Measurements from ENCODE around the gene ZNF865. TPM values are rescaled to one million over a fixed set of nuclear protein-coding genes. Genes with fewer than 3 reads are reported as not detected.

ZNF865 gene
- total RNA-seq, 1 experiment from 2014 or later, result 2.5 TPM

DNA sequence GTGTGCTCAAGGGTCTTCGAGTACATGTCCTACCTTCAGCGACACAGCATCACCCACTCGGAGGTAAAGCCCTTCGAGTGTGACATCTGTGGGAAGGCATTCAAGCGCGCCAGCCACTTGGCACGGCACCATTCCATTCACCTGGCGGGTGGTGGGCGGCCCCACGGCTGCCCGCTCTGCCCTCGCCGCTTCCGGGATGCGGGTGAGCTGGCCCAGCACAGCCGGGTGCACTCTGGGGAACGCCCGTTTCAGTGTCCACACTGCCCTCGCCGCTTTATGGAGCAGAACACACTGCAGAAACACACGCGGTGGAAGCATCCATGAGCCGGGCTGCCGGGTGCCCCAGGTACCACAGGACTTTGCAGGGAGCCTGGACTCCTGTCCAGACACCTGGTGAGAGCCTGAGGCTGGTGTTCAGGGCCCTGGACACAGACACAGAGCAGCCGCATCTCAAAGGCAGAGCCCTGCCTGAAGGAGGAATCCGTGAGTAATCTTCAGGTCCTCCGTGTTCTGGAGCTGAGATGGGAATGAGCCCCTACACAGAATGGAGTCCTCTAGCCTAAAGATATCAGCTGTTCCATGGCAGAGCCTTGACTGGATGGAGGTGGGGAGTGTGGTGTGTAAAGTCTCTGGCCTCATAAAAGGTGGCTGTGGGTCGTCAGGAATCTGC lies 39.5 kb downstream of the ZNF865 start:
- no peak for DNase-seq (ENCODE audit: low read depth)

DNA sequence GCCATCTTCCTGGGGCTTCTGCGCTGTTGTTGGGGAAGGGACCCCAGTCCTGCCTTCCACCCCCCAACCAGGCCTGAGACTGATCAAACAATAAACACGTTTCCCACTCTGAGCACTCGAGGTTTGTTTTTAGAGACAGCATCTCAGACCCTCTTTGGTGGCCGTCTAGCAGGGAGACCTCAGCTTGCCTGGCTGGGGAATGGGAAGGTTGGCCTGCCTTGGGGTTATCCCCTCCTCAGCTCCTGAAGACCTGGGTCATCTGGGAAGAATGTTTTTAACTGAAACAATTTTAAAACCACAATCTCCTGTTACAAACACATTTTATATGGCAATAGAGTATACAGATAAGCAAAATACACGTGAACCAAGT lies 40.0 kb downstream of the ZNF865 start:
- DNase-seq (ENCODE audit: low read depth), result no peak

DNA sequence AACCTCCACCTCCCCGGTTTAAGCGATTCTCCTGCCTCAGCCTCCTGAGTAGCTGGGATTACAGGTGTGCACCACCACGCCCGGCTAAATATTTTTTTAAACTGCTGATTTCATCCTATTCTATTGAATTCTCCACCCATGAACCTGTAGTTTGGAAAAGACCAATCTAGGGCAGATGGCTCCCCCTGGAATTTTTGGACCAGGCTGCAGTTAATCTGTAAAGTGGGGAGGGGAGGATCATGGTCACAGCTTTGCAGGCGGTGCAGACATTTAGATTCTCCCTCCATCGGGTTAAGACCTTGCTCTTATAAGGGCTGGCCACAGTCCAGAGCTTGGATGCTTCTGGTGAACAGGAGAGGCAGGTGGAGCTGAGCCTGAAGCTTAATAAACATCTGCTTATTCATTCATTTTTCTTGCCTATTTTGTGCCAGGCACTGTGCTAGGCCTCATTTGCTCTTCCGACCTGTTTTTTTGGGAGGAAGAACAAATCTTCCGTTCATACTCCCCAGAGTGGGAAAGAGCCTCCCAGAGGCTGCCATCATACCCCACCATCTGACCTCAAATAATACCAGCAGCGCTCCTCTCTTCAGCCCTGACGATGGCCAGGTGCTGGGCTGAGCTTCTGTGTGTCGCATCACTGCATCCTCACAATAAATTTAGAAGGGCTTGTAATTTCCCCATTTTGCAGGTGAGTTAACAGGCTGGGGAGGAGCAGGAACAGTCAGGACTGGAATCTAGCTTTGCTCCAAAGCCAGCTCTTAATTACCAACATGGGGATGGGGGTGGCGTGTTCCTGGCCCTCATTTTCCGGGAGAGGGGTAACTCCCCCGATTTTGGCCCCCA lies 41.7 kb downstream of the ZNF865 start:
- no peak for DNase-seq (ENCODE audit: low read depth)

DNA sequence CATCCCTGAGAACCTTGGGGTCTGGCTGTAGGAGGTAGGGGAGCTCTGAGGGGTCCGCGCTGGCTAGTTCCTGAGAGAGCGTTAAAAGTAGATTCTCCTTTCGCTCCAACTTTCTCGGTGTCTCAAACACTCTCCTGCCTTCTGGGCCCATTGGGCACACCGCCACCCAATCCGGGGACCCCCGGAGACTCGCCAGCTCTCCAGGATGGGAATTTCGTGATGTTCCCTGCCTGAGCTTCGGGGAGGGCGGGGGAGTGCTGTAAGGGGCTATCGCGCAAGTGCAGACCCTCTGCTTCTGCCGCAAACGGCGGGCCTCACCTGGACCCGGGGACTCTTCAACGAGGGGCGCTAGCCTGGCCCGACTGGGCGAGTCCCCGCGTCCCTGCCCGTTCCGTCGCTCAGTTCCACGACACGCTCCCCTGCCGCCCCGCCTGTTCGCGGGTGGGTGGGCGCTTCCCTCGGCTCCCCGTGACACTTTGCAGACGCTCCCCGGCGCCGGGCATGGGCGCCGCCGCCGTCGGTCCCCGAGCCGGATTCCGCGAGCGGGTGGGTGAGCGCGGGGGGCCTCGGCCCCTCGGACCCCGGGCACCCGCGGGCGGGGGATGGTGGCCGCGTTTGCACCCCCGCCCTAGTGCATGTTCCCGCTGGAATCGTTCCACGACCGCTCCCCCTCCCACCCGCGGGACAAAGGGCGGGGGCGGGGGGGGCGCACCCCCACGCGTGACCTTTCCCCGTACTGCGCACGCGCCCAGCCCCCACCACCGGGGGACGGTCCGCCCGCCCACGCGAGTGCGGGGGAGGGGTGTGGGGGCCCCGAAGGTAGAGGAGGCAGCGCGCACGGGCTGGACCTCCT lies 42.5 kb downstream of the ZNF865 start, which contains the start of gene CCDC106:
Gene CCDC106, plus strand, starts transcription at position 481 of the 853 bp plus-strand sequence. CDS start 835 bp downstream, outside the sequence.
- DNase-seq (ENCODE audit: low read depth), result peak; percentile 31

DNA sequence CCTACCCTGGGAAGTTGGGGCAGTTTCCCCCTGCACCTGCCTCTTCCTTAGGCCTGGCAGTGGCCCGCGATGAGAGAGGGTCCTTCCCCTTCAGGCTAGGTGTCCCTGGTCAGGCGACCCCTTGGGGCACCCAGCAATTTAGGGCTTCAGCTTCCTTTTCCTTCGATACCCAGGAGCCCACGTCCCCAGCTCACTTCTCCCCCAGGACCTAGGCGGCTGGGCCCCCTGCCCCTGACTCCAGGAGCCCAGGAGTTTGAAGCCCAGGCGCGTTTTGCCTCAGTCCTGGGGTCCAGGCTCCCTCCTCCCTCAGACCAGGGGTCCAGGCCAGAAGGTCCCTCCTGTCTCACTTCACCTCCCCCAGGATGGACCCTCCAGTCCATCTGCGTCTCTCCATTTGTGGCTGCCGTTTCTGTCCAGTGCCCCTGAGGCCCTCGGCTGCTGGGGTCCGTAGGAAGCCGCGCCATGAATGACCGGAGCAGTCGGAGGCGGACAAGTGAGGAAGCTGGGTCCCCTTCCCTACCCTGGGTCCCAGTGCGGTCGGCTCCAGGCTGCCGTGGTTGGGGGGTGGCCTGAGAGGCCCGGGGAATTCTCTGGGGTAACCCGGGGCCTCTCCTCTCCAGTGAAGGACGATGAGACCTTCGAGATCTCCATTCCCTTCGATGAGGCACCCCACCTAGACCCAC lies 43.3 kb downstream of the ZNF865 start:
- no peak for DNase-seq (ENCODE audit: low read depth)

DNA sequence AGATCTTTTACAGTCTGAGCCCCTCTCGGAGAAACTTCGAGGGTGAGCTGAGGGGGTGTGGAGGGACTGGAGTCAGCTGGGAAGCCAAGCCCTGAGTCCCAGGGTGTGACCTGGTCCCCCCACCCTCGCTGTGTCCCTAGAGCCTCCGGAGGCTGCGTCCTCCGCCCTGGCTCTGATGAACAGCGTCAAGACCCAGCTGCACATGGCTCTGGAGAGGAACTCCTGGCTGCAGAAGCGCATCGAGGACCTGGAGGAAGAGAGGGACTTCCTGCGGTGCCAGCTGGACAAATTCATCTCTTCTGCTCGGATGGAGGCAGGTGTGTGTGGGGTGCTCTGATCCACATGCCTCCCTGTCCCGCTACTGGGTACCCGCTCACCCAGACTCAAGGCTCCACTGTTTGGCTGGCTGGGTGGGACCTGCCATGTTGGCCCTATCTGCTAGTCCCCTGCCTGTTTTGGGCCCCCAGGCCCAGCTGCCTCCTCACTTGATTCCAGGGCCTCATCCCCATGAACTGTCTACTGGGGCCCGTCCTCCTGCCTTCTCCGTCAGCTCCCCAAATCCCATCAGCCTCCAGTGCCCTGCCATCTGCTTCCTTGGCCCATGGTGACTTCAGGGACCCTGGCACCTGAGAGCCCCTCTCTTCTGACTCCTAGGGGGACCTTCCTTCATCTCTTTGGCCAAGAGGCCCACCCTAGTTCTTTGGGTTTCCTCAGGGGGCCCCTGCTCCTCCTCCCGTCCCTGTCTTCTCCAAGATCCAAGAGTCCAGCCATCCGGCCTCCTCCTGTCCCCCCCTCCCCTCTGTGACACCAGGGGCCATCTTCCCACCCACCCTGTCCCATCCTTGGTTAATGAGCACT lies 44.0 kb downstream of the ZNF865 start:
- no peak for DNase-seq (ENCODE audit: low read depth)

DNA sequence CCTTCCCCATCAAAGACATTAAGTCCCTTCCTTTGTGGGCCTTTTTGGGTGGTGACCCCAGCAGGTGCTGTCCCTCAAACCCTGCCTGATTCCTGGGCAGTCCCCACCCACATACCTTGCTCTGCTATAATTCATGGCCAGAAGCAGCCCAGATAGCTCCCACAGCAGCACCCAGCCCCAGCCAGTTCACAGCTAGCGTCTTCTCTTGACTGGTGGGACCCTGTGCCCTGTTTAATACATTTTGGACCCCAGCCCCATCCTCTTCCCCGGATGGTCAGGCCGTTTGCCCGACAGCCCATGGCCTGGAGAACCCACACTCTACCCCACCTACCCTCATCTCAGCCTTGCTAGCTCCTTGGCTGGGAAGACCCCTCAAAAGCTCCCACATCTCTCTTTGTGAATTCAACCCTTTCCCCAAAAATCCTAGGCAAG lies 44.7 kb downstream of the ZNF865 start:
- no peak for DNase-seq (ENCODE audit: low read depth)

DNA sequence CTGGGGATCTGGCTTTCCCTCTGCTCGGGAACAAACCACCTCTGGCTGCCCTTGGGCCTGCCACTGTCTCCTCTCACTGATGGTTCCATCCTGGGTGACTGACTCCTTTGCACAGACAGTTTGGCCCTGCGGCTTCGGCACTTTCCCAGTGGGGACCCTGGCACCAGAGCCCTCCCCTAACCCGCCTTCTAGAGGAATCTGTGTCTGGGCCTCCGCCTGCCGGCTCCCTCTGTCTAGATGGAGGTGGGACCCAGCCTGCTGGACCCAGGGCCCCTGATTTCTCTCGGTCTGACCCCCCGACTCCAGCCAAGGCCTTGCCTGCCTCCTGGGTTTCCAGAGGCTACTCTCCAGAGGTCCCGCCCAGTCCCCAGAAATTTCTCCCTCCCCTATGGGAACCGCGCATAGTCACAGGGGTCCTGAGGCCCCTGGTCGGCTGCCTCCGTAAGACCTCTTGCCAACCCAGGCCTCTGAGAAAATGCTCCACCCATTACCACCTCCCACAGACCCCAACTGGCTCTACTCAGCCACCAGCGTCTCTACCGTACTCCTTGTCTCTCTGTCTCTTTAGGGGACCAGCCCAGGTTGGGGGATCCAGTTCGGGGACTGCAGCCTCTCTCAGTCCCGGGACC lies 45.3 kb downstream of the ZNF865 start:
- DNase-seq (ENCODE audit: low read depth), result no peak

DNA sequence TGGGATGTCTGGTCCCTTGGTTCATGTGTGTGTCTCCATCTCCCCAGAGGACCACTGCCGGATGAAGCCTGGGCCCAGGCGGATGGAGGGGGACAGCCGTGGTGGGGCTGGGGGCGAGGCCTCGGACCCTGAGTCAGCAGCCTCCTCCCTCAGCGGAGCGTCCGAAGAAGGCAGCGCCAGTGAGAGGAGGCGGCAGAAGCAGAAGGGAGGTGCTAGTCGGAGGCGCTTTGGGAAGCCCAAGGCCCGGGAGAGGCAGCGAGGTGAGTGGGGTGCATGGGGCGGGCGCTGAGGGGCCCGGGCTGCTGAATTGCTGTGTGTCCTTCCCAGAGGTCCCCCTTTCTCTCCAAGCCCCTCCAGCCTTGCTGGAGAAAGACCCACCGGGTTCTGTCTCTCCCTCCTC lies 45.8 kb downstream of the ZNF865 start:
- DNase-seq (ENCODE audit: low read depth), result no peak

DNA sequence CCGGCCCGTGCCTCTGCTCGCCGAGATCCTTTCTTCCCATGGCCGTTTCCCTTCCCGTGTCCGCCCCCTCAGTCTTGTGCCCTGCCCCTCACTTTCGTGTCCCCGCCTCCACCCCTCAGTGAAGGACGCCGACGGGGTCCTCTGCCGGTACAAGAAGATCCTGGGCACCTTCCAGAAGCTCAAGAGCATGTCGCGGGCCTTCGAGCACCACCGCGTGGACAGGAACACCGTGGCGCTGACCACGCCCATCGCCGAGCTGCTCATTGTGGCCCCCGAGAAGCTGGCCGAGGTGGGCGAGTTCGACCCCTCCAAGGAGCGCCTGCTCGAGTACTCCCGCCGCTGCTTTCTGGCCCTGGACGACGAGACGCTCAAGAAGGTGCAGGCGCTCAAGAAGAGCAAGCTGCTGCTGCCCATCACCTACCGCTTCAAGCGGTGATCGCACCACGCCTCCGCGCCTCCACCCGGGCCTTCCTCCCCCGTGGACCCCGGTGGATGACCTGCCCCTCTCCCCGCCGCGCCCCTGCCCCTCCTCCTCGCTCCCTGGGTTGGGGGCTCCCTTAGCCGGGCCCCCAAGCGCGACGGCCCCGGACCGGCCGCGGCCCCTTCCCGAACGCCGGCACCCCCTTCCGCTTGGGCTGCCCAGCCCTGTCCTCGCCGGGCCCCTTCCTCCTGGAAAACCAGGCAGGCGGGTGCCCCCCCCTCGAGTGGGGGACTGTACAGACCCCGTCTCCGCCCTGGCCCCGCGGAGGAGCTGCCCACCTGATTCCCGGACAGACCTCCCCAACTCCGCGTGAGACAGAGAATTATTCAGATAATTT lies 47.1 kb downstream of the ZNF865 start:
- DNase-seq (ENCODE audit: low read depth), result no peak

DNA sequence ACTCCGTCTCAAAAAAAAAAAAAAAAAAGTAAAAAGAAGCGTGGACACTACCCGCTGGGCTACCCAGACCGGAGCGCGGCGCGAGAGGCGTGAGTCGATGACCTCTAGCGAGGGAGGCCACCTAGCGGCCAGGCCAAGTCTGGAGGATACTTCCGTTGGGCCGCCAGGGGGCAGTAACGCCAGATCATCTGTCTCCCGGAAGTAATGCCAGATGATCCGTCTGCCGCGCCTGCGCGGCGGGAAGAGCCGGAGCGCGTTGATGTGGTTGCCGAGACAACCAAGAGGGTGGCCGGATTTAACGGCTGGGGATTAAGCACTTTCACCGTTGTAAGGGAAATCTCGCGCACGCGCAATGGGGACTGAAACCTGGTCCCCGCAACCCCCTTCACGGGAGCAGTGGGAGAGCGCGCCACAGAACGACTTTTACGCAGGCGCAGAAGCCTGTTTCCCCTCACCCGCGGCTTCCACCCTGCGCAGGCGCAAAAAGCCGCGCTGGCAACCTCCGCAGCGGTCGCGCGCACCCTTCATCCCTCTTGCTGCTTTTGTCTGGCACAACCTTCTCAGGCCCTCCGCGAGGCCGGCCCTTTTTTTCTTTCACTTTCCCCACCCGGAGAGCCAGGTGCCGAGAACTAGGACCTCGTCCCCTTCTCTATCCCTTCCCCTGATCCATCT lies 48.3 kb downstream of the ZNF865 start:
- DNase-seq (ENCODE audit: low read depth), result peak; percentile 99

DNA sequence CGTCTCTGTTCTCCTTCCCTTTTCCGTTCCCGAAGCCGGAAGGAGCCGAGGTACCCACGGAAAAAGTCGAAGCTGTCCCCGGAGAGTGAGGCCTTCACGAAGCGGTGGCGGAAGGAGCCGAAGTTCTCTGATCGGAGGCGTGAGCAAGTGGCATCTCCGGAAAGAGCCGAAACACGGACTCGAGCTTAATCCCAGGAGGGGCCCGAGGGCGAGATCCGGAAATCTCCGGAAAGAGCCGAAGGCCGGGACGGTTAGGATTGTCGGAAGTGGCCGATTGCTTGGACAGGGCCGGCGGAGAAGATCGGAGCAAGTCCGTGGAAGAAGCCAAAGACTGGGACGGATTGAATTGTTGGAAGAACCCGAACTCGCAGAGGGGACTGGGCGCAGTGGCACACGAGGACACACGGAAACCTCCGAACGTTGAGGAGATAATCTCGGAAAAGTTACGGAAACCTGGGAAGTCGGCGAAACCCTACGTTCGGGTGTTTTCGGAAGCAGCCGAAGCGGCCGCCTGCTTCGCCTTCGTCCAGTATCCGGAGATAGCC lies 48.9 kb downstream of the ZNF865 start:
- DNase-seq (ENCODE audit: low read depth), result peak; percentile 99

DNA sequence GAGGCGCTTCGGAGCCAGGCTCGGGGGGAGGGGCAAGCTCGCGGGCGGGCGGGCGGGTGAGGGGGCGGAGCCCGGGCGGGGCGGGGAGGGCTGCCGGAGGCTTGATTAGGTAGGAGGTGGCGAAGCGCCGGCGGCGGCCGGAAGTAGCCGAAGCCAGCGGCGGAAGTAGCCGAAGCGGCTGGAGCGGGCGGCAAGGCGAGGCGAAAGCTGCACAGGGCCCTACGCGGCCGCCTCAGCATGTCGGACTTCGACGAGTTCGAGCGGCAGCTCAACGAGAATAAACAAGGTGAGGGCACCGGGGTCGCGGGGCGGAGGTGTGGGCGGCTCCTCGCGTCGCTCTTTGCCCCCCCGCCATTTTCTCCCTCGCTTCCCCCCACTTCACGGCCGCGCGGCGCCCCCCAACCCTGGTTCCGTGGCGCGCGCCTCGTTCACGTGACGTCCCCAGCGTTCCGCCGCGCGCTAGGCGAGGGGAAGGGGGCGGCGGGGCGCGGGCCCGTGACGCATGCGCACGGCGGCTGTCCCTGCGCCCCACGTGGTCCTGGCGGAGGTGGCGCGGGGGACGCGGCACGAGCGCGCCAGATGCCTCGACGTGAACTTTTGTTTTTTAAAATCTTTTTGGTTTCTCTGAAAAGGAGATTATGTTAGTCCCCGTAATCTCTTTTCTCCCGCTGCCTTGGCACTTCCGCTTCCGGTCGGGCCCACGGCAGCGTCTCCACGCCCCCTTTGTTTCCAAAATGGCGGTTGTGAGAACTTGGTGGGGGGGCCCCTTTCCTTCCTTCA lies 49.6 kb downstream of the ZNF865 start, which contains the start of gene U2AF2:
Gene U2AF2, plus strand, starts transcription at position 168 of the 780 bp plus-strand sequence. Its CDS starts 70 bp downstream, at position 238.
- DNase-seq (ENCODE audit: low read depth), result peak; percentile 82

DNA sequence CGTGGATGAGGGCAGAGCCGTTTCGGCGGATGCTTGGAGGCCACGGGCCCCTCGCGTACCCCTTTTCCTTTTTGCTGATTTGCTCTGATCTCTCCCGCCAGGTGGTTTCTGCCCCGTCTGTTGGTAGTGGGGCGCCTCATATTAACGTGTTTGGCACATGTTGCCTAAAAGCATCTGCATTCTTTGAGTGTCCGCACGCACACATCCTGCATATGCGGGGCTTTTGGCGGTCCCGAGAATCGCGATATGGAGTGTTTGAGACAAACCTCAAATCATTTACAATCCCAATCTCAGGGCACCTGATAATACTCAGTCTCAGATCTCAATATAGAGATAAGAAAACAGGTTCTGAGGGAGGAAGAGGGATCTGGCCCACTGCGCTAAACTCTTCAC lies 50.2 kb downstream of the ZNF865 start:
- no peak for DNase-seq (ENCODE audit: low read depth)

DNA sequence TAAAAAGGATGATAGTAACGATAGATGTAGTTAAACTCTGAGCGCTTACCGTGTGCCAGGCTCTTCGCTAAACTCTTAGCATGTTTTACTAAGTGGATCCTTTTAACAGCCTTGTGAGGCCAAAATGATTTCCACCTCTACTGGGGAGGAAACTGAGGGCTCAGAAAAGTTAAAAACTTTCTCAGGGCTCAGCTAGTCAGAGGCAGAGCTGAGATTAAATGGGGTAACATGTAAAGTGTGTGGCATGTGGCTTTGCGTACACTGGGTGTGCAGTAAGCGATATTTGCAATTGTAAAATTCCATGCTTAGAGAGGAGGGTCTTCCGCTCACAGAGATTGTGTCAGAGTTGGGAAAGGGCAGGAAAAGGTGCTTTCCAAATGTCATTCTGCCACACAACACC lies 51.1 kb downstream of the ZNF865 start:
- no peak for DNase-seq (ENCODE audit: low read depth)

DNA sequence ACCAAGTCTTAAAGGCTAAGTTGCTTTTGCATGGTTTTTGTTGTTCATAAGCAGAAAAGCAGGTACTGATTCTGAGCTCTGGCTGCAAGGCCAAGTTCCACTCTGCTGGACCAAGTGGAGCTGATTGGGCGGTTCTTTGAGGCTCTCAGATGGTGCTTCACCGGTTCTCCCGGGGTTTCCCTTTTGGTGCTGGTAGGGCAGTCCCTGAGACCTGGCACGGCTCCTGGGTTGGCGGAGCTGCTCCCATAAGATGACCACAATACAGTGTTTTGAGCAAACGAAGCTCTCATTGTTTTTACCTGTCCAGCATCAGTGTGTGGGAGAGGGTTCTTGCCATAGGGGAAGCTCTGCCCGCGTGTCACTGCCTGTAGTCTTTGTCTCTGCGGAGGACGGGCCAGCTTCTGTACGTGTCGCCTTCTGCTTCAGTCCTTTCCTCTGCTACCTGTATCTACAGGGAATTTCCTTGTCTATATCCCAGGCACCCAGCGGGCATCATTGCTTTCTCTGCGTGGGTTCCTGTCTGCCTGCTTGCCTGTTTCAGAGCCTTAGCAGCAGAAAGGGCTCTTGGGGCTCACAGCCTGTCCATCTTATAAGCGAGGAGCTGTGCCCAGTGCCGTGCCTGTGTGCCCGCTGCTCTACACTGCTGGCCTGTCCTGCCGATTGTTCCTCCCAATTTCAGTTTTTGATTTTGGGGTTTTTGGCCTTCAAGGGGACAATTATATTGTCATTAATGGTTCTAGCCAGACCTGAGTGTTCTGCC lies 51.7 kb downstream of the ZNF865 start:
- DNase-seq (ENCODE audit: low read depth), result no peak

Data from M059J (cell line).